ENCODE data around the gene NARS2. TPM values are rescaled to one million over a fixed set of nuclear protein-coding genes. Genes with fewer than 3 reads are reported as not detected.

Gene NARS2
- total RNA-seq, 1 donor from 2014 or later: 16.2 TPM

DNA sequence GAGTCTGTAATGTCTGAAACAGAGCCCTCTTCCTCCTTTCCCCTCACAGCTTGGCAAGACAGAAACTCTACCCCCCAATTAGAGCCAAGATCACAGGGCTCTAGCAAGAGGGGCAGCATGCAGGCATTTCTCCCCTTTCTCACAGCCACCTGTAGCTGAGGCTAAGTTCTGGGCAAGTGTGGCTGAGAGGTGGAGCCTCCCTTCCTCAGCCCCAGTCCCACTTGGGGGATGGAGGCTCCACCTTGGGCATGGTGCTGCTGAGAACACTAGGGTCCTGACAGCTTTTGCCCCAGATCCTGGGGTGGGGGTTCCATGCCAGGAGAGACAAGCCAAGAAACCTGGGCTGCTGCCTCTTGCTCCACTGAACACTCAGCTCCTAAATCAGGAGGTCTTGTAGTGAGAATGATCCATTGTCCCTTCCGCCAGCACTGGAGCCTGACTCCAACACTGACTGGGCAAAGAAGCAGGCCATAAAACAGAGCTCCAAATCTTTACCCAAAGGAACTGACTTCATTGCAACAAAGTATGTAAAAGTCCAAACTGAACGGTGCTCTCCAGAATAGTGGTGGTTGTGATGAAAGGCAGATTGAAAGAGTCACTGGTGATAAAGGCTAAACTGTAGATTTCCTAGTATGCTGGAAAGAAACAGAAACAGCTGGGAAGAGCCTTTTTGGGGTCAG lies 25.6 kb downstream of the NARS2 start:
- no peak overlapping the region for H3K4me3 Mint-ChIP-seq (ENCODE audit: unreplicated experiment)
- TF ChIP-seq, protein P1, sequence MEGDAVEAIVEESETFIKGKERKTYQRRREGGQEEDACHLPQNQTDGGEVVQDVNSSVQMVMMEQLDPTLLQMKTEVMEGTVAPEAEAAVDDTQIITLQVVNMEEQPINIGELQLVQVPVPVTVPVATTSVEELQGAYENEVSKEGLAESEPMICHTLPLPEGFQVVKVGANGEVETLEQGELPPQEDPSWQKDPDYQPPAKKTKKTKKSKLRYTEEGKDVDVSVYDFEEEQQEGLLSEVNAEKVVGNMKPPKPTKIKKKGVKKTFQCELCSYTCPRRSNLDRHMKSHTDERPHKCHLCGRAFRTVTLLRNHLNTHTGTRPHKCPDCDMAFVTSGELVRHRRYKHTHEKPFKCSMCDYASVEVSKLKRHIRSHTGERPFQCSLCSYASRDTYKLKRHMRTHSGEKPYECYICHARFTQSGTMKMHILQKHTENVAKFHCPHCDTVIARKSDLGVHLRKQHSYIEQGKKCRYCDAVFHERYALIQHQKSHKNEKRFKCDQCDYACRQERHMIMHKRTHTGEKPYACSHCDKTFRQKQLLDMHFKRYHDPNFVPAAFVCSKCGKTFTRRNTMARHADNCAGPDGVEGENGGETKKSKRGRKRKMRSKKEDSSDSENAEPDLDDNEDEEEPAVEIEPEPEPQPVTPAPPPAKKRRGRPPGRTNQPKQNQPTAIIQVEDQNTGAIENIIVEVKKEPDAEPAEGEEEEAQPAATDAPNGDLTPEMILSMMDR (IDR thresholded peaks at IDR 0.05; ENCODE audit: unreplicated experiment): no peak
- peaks cover 11% of the 10 kb centered on the region for H3K4me1 Mint-ChIP-seq (ENCODE audit: unreplicated experiment)
- no peaks in the 10 kb centered on the region for H3K27me3 Mint-ChIP-seq (ENCODE audit: unreplicated experiment)
- H3K9me3 Mint-ChIP-seq (ENCODE audit: unreplicated experiment): no peaks in the 10 kb centered on the region
- DNase-seq (ENCODE audit: low spot score): no peak
- H3K27ac Mint-ChIP-seq (ENCODE audit: unreplicated experiment): no peak overlapping the region
- peaks cover 16% of the 10 kb centered on the region for H3K36me3 Mint-ChIP-seq (ENCODE audit: low read depth, unreplicated experiment)

DNA sequence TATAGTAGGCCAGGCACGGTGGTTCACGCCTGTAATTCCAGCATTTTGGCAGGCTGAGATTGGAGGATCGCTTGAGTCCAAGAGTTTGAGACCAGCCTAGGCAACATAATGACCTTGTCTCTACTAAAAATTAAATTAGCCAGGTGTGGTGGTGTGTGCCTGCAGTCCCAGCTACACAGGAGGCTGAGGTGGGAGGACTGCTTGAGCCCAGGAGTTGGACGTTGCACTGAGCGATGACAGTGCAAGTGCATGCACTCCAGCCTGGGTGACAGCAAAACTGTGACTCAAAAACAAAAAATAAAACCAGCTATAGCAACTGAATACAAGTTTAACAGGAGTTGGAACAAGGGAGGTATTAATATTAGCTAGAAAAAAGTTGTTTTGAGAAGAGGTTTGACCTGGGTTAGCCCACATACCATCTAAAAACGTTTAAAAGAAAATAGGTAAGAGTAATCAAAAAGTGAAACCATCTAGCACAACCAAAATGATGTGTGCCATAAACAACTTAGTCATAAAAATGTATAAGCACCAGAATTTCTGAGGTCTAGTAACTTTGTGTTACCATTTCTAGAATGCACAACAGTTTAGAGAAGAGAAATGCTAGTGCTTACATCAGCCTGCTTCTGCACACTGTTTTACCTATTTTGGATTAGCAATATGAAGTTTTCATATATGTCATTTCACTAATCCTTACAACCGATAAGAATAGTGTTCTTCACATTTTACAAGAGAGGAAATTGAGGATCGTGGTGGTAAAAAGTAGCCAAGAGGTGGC lies 26.5 kb downstream of the NARS2 start:
- no peak overlapping the region for H3K27ac Mint-ChIP-seq (ENCODE audit: unreplicated experiment)
- no peaks in the 10 kb centered on the region for H3K27me3 Mint-ChIP-seq (ENCODE audit: unreplicated experiment)
- H3K4me3 Mint-ChIP-seq (ENCODE audit: unreplicated experiment): no peak overlapping the region
- TF ChIP-seq, protein P1 (IDR thresholded peaks at IDR 0.05; ENCODE audit: unreplicated experiment): no peak
- no peak for DNase-seq (ENCODE audit: low spot score)
- peaks cover 11% of the 10 kb centered on the region for H3K4me1 Mint-ChIP-seq (ENCODE audit: unreplicated experiment)
- H3K9me3 Mint-ChIP-seq (ENCODE audit: unreplicated experiment): no peaks in the 10 kb centered on the region
- peaks cover 19% of the 10 kb centered on the region for H3K36me3 Mint-ChIP-seq (ENCODE audit: low read depth, unreplicated experiment)

DNA sequence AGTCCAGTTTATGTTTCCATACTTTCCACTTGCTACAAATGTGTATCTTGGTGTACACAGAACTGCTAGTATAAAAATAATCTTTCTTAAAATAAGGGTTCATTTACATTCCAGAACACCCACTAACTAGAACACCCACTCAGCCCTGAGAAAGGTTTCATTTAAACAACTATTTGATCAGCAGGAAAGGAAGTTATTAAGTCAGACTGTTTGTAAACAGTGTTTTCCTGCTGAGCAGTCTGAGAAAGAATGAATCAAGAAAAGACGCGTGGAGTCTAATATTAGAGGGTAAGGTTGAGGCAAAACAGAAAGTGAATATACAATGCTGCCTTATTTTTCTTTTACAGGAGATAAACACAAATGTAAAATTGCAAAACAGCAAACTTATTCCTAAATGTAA lies 32.7 kb downstream of the NARS2 start:
- DNase-seq (ENCODE audit: low spot score): no peak
- peaks cover 7% of the 10 kb centered on the region for H3K4me1 Mint-ChIP-seq (ENCODE audit: unreplicated experiment)
- H3K4me3 Mint-ChIP-seq (ENCODE audit: unreplicated experiment): no peak overlapping the region
- no peaks in the 10 kb centered on the region for H3K9me3 Mint-ChIP-seq (ENCODE audit: unreplicated experiment)
- H3K27me3 Mint-ChIP-seq (ENCODE audit: unreplicated experiment): no peaks in the 10 kb centered on the region
- H3K36me3 Mint-ChIP-seq (ENCODE audit: low read depth, unreplicated experiment): peaks cover 14% of the 10 kb centered on the region
- TF ChIP-seq, protein P1 (IDR thresholded peaks at IDR 0.05; ENCODE audit: unreplicated experiment): no peak
- no peak overlapping the region for H3K27ac Mint-ChIP-seq (ENCODE audit: unreplicated experiment)

DNA sequence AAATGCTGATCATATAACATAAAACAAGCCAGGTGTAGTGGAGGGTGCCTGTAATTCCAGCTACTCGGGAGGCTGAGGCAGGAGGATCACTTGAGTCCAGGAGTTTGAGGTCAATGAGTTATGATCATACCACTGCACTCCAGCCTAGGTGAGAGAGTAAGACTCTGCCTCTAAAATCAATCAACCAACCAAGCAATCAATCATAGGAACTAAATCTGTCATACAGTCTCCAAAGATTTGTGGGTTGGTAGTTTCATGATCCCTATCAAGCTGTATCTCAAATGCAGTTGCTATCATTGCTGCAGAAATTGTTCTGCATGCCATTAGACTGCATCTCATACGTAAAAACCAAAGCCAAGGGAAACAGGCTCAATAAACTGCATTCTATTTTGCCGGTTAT lies 33.1 kb downstream of the NARS2 start:
- Mint-ChIP-seq H3K4me3 (ENCODE audit: unreplicated experiment) (no peak overlapping the region), H3K27ac (ENCODE audit: unreplicated experiment) (no peak overlapping the region), H3K9me3 (ENCODE audit: unreplicated experiment) (no peaks in the 10 kb centered on the region), H3K36me3 (ENCODE audit: low read depth, unreplicated experiment) (peaks cover 13% of the 10 kb centered on the region), H3K4me1 (ENCODE audit: unreplicated experiment) (peaks cover 7% of the 10 kb centered on the region), H3K27me3 (ENCODE audit: unreplicated experiment) (no peaks in the 10 kb centered on the region)
- no peak for DNase-seq (ENCODE audit: low spot score)
- TF ChIP-seq, protein P1 (IDR thresholded peaks at IDR 0.05; ENCODE audit: unreplicated experiment): no peak

DNA sequence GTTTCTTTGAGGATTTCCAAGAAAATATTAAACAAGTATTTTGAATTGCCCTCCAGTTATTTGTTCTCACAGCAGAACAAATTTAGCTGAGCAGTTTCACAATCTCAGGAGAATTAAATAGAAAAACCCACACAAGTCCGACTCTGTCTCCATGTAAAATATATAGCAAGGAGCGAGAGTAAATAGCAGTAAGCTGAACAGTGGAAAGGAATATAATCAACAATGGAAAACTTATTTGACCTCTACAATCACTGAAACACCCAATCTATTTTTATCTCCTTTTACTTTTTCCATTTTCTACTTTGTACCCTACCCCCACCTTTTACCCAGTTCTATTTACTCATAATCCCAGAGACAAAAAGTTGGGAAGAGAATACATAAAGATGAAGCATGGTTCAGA lies 34.4 kb downstream of the NARS2 start:
- TF ChIP-seq, protein P1 (IDR thresholded peaks at IDR 0.05; ENCODE audit: unreplicated experiment): no peak
- no peak overlapping the region for H3K4me3 Mint-ChIP-seq (ENCODE audit: unreplicated experiment)
- H3K4me1 Mint-ChIP-seq (ENCODE audit: unreplicated experiment): peaks cover 7% of the 10 kb centered on the region
- no peak for DNase-seq (ENCODE audit: low spot score)
- H3K27ac Mint-ChIP-seq (ENCODE audit: unreplicated experiment): no peak overlapping the region
- H3K9me3 Mint-ChIP-seq (ENCODE audit: unreplicated experiment): no peaks in the 10 kb centered on the region
- H3K27me3 Mint-ChIP-seq (ENCODE audit: unreplicated experiment): no peaks in the 10 kb centered on the region
- H3K36me3 Mint-ChIP-seq (ENCODE audit: low read depth, unreplicated experiment): peaks cover 11% of the 10 kb centered on the region

Data from endothelial cell (in vitro differentiated cells).